Right cardiac atrium (tissue), 5 donors: ENCODE results near the gene CRYL1. TPM values are rescaled to one million over a fixed set of nuclear protein-coding genes. Genes with fewer than 3 reads are reported as not detected.

ENCODE experiments used
- ATAC-seq, 2 donors: fragments of 200-7000 bp; cut with Tn5 transposase; one replicate each; pipeline versions ENCODE4 v1.8.0 to v1.9.1; 2020; ENCODE audit warnings: moderate library complexity in 2 of 2, mild to moderate bottlenecking in 1 of 2
- DNase-seq, 3 donors: peaks; one replicate each; pipeline ENCODE4 v3.0.0-alpha.2; 2020
- H3K27ac ChIP-seq: one replicate; pipeline ENCODE4 v1.5.1; 2013; ENCODE audit warnings: mild to moderate bottlenecking, low read length, control low read depth, moderate library complexity
- H3K27me3 ChIP-seq: one replicate; pipeline ENCODE4 v1.6.1; 2013; ENCODE audit not compliant: control insufficient read depth, insufficient read depth
- H3K4me1 ChIP-seq: one replicate; pipeline ENCODE4 v1.6.1; 2013; ENCODE audit warnings: low read length; ENCODE audit not compliant: control insufficient read depth, insufficient read depth
- H3K4me3 ChIP-seq: one replicate; pipeline ENCODE4 v1.5.1; 2013; ENCODE audit warnings: low read length, control low read depth
- H3K9me3 ChIP-seq: one replicate; pipeline ENCODE4 v1.6.1; 2013; ENCODE audit warnings: low read length; ENCODE audit not compliant: control insufficient read depth
- WGBS: extraction: QIAGEN DNeasy Blood & Tissue Kit; methylation state at CpG from one replicate; pipeline ENCODE4 v1.1.7; 2013; 5-methylcytosine and 5-hydroxymethylcytosine counted together
- intact Hi-C, 4 donors: fragments of 100-400 bp; cut with DNase I; formaldehyde crosslinking; loops; one replicate each; pipeline versions ENCODE4 v1.11.0 to v1.14.0; 2022 to 2023
- polyA plus RNA-seq: library from polyadenylated mRNA; stranded (reverse); fragments of 200-250 nt; gene quantifications from one replicate; pipeline ENCODE4 v1.2.3, GENCODE V29; 2013
- total RNA-seq, 4 donors: library from RNA; stranded (reverse); fragmentation: NEBNext Ultra II Directional; extraction: Animal tissue kit (Norgen Biotek cat#: 25700); gene quantifications; one replicate each; pipeline ENCODE4 v1.2.1, GENCODE V29; 2021
- donor health status: healthy with polysubstance abuse.
- donor health status: DM: no; HTN: yes; CAD: no.
- donor health status: DM: no; HTN: no; CAD: no.
- donor health status: DM: no; HTN: yes; CAD: no; lungs with severe emphysema.
- donor health status: DM: yes; HTN: yes; CAD: no.

CRYL1 gene
- total and polyA plus RNA-seq, 5 donors = 29.3 to 41.8 (median 33.1) TPM

GRCh38 chr13:20526664-20527063 is 1.0 kb upstream of the CRYL1 start:
- DNase-seq = no peak
- peak overlapping the region; percentile 84 for H3K4me3 ChIP-seq
- no peaks in the 10 kb centered on the region for H3K9me3 ChIP-seq
- H3K4me1 ChIP-seq = no peaks in the 10 kb centered on the region
- intact Hi-C loops = loop anchor here in 1 of 4 donors (5.0 kb wide), 1 partner anchor 41 kb away; the partner anchor contains the start of gene IFT88
- H3K27ac ChIP-seq = peak overlapping the region; percentile 53
- WGBS = 33% methylated on average over 6 of the region's 6 CpGs
- ATAC-seq = peak in 1 of 2 donors; percentile 8
- H3K27me3 ChIP-seq = no peaks in the 10 kb centered on the region

GRCh38 chr13:20525144-20525600 is 485 bp downstream of the CRYL1 start:
- peak overlapping the region; percentile 84 for H3K4me3 ChIP-seq
- H3K27ac ChIP-seq = peak overlapping the region; percentile 25
- 1% methylated on average over 37 of the region's 37 CpGs for WGBS
- intact Hi-C loops = loop anchor here in 1 of 4 donors (5.0 kb wide), 1 partner anchor 42 kb away; the partner anchor contains the start of gene IFT88
- H3K27me3 ChIP-seq = no peaks in the 10 kb centered on the region
- DNase-seq (peak; percentile 31 to 73 (median 61)), ATAC-seq (peak; percentile 15 to 25)
- no peaks in the 10 kb centered on the region for H3K4me1 ChIP-seq
- H3K9me3 ChIP-seq = no peaks in the 10 kb centered on the region

GRCh38 chr13:20521364-20522115 is 4.1 kb downstream of the CRYL1 start:
- H3K9me3 ChIP-seq = no peaks in the 10 kb centered on the region
- H3K4me1 ChIP-seq = peaks cover 5% of the 10 kb centered on the region
- intact Hi-C loops = no loop called here
- ATAC-seq (no peak), DNase-seq (no peak)
- WGBS = 89% methylated on average over 5 of the region's 5 CpGs
- no peak overlapping the region for H3K4me3 ChIP-seq
- H3K27ac ChIP-seq = no peak overlapping the region
- H3K27me3 ChIP-seq = no peaks in the 10 kb centered on the region

- H3K27ac ChIP-seq = no peak overlapping the region
- H3K27me3 ChIP-seq = no peaks in the 10 kb centered on the region
- H3K9me3 ChIP-seq = no peaks in the 10 kb centered on the region
- DNase-seq (no peak), ATAC-seq (no peak)
- H3K4me1 ChIP-seq = peaks cover 5% of the 10 kb centered on the region
- intact Hi-C loops = no loop called here
- 97% methylated on average over 1 of the region's 1 CpG for WGBS
- no peak overlapping the region for H3K4me3 ChIP-seq
Observed at GRCh38 chr13:20519875-20520274, 5.8 kb downstream of the CRYL1 start.

- ATAC-seq = peak; percentile 52 to 74
- DNase-seq = peak in 2 of 3 donors; percentile 60 to 61
- Histone ChIP-seq H3K9me3 (no peaks in the 10 kb centered on the region), H3K27me3 (no peaks in the 10 kb centered on the region), H3K27ac (no peak overlapping the region), H3K4me1 (peaks cover 5% of the 10 kb centered on the region), H3K4me3 (no peak overlapping the region)
- intact Hi-C loops = no loop called here
- WGBS = 50% methylated on average over 7 of the region's 7 CpGs
Observed at GRCh38 chr13:20518660-20519100, 7.0 kb downstream of the CRYL1 start.

GRCh38 chr13:20514866-20515265 is 10.8 kb downstream of the CRYL1 start:
- no peak for DNase-seq
- Histone ChIP-seq H3K9me3 (no peaks in the 10 kb centered on the region), H3K4me1 (peaks cover 5% of the 10 kb centered on the region), H3K4me3 (no peak overlapping the region), H3K27me3 (no peaks in the 10 kb centered on the region), H3K27ac (no peak overlapping the region)
- WGBS = 74% methylated on average over 2 of the region's 2 CpGs
- intact Hi-C loops = no loop called here
- ATAC-seq = no peak

GRCh38 chr13:20513466-20513995 is 12.1 kb downstream of the CRYL1 start:
- intact Hi-C loops = no loop called here
- Histone ChIP-seq H3K27ac (no peak overlapping the region), H3K27me3 (no peaks in the 10 kb centered on the region), H3K9me3 (no peaks in the 10 kb centered on the region), H3K4me3 (no peak overlapping the region), H3K4me1 (peaks cover 2% of the 10 kb centered on the region)
- ATAC-seq (no peak), DNase-seq (no peak)
- WGBS = 65% methylated on average over 4 of the region's 4 CpGs

- Histone ChIP-seq H3K27me3 (no peaks in the 10 kb centered on the region), H3K4me1 (no peaks in the 10 kb centered on the region), H3K4me3 (no peak overlapping the region), H3K9me3 (no peaks in the 10 kb centered on the region), H3K27ac (no peak overlapping the region)
- ATAC-seq (no peak), DNase-seq (no peak)
- 77% methylated on average over 10 of the region's 10 CpGs for WGBS
- intact Hi-C loops = no loop called here
Observed at GRCh38 chr13:20512042-20512683, 13.5 kb downstream of the CRYL1 start.

GRCh38 chr13:20506696-20507095 is 19.0 kb downstream of the CRYL1 start:
- H3K4me3 ChIP-seq = no peak overlapping the region
- intact Hi-C loops = loop anchor here in 1 of 4 donors (10.0 kb wide), 1 partner anchor 198 kb away; the partner anchor contains the start of gene IL17D
- 72% methylated on average over 4 of the region's 4 CpGs for WGBS
- peaks cover 4% of the 10 kb centered on the region for H3K4me1 ChIP-seq
- no peaks in the 10 kb centered on the region for H3K27me3 ChIP-seq
- no peaks in the 10 kb centered on the region for H3K9me3 ChIP-seq
- no peak for ATAC-seq
- no peak overlapping the region for H3K27ac ChIP-seq
- no peak for DNase-seq

GRCh38 chr13:20505405-20506366 is 20.0 kb downstream of the CRYL1 start:
- H3K27me3 ChIP-seq = no peaks in the 10 kb centered on the region
- H3K4me1 ChIP-seq = peaks cover 4% of the 10 kb centered on the region
- ATAC-seq = no peak
- intact Hi-C loops = loop anchor here in 1 of 4 donors (10.0 kb wide), 1 partner anchor 199 kb away; the partner anchor contains the start of gene IL17D
- no peak overlapping the region for H3K27ac ChIP-seq
- 83% methylated on average over 10 of the region's 10 CpGs for WGBS
- H3K4me3 ChIP-seq = no peak overlapping the region
- DNase-seq = no peak
- H3K9me3 ChIP-seq = no peaks in the 10 kb centered on the region
